ENCODE measurements around the gene ZNF620. TPM values are rescaled to one million over a fixed set of nuclear protein-coding genes. Genes with fewer than 3 reads are reported as not detected.

ZNF620 gene
- total RNA-seq, 1 experiment from 2014 or later = 27.1 TPM

DNA sequence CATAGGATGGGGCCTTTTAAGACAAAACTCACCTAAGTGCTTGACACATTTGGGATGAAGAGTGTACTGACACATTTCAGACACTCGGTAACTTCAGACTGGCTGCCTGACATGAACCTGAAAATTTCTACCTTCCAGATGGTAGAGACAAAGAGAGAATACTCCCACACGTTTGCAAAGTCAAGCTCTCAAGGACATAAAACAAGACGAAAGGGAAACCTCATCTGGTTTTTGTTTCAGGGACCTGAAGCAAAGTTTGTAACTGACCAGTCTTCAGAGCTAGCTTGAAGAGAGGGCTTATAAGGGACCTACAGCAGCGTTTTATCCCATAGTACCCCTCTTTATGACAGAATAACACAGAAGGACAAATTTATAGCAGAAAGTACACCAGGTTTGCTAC, 60.9 kb downstream of the ZNF620 start:
- Mint-ChIP-seq H3K36me3 (ENCODE audit: insufficient read depth in 1 of 3, low read depth in 3 of 3) (peaks cover 16 to 27% (median 25%) of the 10 kb centered on the region in 3 experiments), H3K4me1 (peaks cover 20 to 21% of the 10 kb centered on the region in 2 experiments), H3K27ac (peak overlapping the region in 2 of 3 experiments; percentile 9 to 21; a peak in 1 of 7 replicates), H3K27me3 (ENCODE audit: low read depth) (0 out of 2 replicates have a peak, but pooled peaks cover 3% of the 10 kb centered on the region), H3K9me3 (peaks cover 27 to 38% of the 10 kb centered on the region in 2 experiments), H3K4me3 (no peak overlapping the region)
- H3K9me3 ChIP-seq (ENCODE audit: control insufficient read depth, low read depth, low read length) = peaks cover 7% of the 10 kb centered on the region
- H4K5ac ChIP-seq (ENCODE audit: insufficient read length, low read depth, low read length) = no peak overlapping the region
- WGBS (ENCODE audit: extremely low coverage, insufficient read length, low lambda C conversion rate) = no CpG with 5 or more reads among the region's 4 CpGs
- no peak overlapping the region for H2AK5ac ChIP-seq (ENCODE audit: insufficient read length, low read length)
- no peaks in the 10 kb centered on the region; the same call in 1 of the 2 replicates for H3K4me1 ChIP-seq (ENCODE audit: insufficient read depth, low read length)
- H4K8ac ChIP-seq (replicated peaks; ENCODE audit: insufficient read length, low read depth, low read length) = no peak overlapping the region
- no peak overlapping the region for H3T11ph ChIP-seq (ENCODE audit: low read length)
- TF ChIP-seq, protein P1, sequence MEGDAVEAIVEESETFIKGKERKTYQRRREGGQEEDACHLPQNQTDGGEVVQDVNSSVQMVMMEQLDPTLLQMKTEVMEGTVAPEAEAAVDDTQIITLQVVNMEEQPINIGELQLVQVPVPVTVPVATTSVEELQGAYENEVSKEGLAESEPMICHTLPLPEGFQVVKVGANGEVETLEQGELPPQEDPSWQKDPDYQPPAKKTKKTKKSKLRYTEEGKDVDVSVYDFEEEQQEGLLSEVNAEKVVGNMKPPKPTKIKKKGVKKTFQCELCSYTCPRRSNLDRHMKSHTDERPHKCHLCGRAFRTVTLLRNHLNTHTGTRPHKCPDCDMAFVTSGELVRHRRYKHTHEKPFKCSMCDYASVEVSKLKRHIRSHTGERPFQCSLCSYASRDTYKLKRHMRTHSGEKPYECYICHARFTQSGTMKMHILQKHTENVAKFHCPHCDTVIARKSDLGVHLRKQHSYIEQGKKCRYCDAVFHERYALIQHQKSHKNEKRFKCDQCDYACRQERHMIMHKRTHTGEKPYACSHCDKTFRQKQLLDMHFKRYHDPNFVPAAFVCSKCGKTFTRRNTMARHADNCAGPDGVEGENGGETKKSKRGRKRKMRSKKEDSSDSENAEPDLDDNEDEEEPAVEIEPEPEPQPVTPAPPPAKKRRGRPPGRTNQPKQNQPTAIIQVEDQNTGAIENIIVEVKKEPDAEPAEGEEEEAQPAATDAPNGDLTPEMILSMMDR (conservative IDR thresholded peaks at IDR 0.05) = no peak
- no peaks in the 10 kb centered on the region for H3K79me1 ChIP-seq (ENCODE audit: insufficient read depth, low read depth, low read length, poor library complexity, severe bottlenecking)
- no peak overlapping the region for H3K9ac ChIP-seq (ENCODE audit: extremely low read depth, insufficient read length, low read length)
- H2AFZ ChIP-seq (ENCODE audit: low read length) = no peak overlapping the region
- no peak overlapping the region for H3K14ac ChIP-seq (ENCODE audit: insufficient read depth, low read length)
- H3K18ac ChIP-seq (ENCODE audit: insufficient read length, low read depth, low read length) = no peak overlapping the region
- H2BK120ac ChIP-seq (ENCODE audit: low read depth, low read length, poor library complexity, severe bottlenecking) = no peak overlapping the region
- no peak overlapping the region for H3K23ac ChIP-seq (ENCODE audit: insufficient read length, low read depth, low read length)
- no peak for DNase-seq
- H4K91ac ChIP-seq (ENCODE audit: insufficient read length, low read depth, low read length) = no peak overlapping the region
- H3K4ac ChIP-seq (ENCODE audit: low read depth, low read length) = no peak overlapping the region
- H3K56ac ChIP-seq (ENCODE audit: insufficient read length, low read depth, low read length) = no peak overlapping the region
- no peak overlapping the region for H2BK15ac ChIP-seq (ENCODE audit: low read depth, low read length)
- no peak overlapping the region for H2BK20ac ChIP-seq (ENCODE audit: low read depth, low read length, poor library complexity, severe bottlenecking)
- H3K27me3 ChIP-seq (ENCODE audit: insufficient read depth, low read length) = no peaks in the 10 kb centered on the region
- no peak overlapping the region for H2BK12ac ChIP-seq (ENCODE audit: insufficient read length, low read depth, low read length)
- no peaks in the 10 kb centered on the region for H3K23me2 ChIP-seq (ENCODE audit: insufficient read length, low read depth, low read length, poor library complexity, severe bottlenecking)
- no peaks in the 10 kb centered on the region for H3K79me2 ChIP-seq (ENCODE audit: insufficient read depth, low read length)
- H3K27ac ChIP-seq (ENCODE audit: insufficient read length, low read depth, low read length) = no peak overlapping the region
- H4K20me1 ChIP-seq (ENCODE audit: control insufficient read depth, insufficient read depth, insufficient read length) = no peaks in the 10 kb centered on the region
- no peak overlapping the region for H2BK5ac ChIP-seq (ENCODE audit: insufficient read length, low read length)
- no peak overlapping the region for H3K4me2 ChIP-seq (ENCODE audit: insufficient read depth, insufficient read length, low read length)

Other genes with a start within 250 kb of the ZNF620 start
- 133 TPM in 2 replicates for gene EIF1B, start 196.3 kb upstream of the ZNF620 start, total RNA-seq (2021)
- gene ENTPD3, start 118.9 kb upstream of the ZNF620 start, total RNA-seq (2021) = 0.18 TPM in 1 of 2 replicates, not detected in the other
- 2,490 and 2,505 TPM in 2 replicates for gene RPL14, start 48.7 kb upstream of the ZNF620 start, total RNA-seq (2021)
- 4.3 and 4.8 TPM in 2 replicates for gene ZNF619, start 28.9 kb upstream of the ZNF620 start, total RNA-seq (2021)
- gene ZNF621, start 18.9 kb downstream of the ZNF620 start, total RNA-seq (2021) = 22.9 and 23.8 TPM in 2 replicates

Data from H9 (cell line).